HG03520 (cell line): Measurements from ENCODE around the gene GUSB.
"Not testable (repeated sequence)": the region's sequence is repeated elsewhere in the genome, so short reads cannot be mapped to it uniquely, and the experiment has no call there.

Experiments
- ATAC-seq: cut with Tn5 transposase; IDR thresholded peaks from one replicate; pipeline ENCODE4 v1.9.1; 2021; ENCODE audit warnings: mild to moderate bottlenecking, moderate library complexity; ENCODE audit not compliant: unreplicated experiment

The GUSB gene

DNA sequence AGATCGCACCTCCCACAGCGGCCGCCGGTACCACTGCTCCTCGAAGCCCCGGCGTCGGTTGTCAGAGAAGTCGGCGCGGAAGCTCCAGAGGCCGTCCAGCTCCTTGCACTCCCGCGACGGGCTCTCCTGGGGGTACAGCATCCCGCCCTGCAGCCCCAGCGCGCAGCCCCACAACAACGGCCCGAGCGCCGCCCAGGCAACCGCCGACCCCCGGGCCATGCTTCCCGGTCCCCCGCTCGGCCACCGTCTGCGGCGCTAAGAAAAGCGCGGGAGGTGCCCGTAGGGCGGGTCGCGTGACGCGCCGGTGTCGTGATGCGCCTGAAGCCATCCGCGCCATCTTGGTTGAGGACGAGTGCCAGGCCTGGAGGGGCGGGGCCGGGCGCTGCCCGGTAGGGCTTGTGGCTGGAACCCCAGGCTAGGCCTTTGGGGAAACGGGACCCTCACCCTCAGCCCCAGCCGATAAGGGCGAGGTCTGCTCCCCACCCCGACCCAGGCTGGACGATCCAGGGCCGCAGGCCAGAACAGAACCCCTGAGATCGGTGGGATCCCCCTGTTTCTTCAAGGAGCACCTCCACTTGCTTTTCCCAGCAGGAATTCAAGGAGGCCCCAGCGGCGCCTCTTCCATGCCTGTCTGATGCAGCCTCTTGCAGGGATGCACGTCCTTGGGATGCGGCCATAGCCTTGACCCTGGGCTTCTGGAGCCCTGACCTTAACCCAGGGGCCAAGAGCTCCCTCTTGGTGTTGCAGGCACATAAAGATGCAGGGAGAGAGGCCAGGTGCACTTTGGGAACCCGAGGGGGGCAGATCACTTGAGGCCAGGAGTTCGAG lies at the start of gene GUSB:
Gene GUSB (minus strand): TSS at position 249 of the 828 bp plus-strand sequence. CDS start 30 bp downstream, at position 219.
- peak; percentile 81 for ATAC-seq

GRCh38 chr7:66028342-66028741 lies 46.3 kb upstream of the GUSB start:
- ATAC-seq = not testable (repeated sequence)

GRCh38 chr7:66016131-66016461 lies 34.1 kb upstream of the GUSB start:
- no peak for ATAC-seq

GRCh38 chr7:66015440-66016130 lies 33.6 kb upstream of the GUSB start:
- no peak for ATAC-seq

GRCh38 chr7:66013938-66014337 lies 31.9 kb upstream of the GUSB start:
- ATAC-seq = no peak

DNA sequence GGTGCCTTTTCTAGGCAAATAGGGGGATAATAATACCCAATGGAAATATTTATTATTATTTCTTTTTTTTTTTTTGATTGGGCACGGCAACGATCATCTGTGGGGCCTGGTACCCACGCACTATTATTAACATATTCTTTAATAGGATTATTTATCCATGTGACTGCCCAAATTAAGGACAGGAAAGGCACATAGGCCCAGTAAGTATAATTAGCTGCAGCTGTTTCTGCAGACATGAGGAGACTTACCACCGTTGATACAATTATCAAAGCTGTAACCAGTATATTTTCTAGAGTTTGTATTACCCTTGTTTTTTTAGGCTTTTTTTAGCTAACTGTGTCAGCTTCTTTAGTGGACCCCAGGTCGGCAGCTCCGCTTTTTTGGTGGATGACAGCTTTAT lies 25.2 kb upstream of the GUSB start:
- no peak for ATAC-seq

DNA sequence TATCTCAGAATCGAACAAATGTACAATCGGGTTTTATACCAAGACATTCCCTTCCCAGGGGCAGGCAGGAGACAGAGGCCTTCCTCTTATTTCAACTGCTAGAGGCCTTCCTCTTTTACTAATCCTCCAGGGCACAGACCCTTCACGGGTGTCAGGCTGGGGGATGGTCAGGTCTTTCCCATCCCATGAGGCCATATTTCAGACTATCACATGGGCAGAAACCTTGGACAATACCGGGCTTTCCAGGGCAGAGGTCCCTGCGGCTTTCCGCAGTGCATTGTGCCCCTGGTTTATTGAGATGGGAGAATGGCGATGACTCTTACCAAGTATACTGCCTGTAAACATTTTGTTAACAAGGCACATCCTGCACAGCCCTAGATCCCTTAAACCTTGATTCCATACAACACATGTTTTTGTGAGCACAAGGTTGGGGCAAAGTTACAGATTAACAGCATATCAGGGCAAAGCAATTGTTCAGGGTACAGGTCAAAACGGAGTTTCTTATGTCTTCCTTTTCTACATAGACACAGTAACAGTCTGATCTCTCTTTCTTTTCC lies 23.2 kb upstream of the GUSB start:
- ATAC-seq = not testable (repeated sequence)

- ATAC-seq = not testable (repeated sequence)
These were observed 18.9 kb upstream of the GUSB start for GRCh38 chr7:66000823-66001417.

DNA sequence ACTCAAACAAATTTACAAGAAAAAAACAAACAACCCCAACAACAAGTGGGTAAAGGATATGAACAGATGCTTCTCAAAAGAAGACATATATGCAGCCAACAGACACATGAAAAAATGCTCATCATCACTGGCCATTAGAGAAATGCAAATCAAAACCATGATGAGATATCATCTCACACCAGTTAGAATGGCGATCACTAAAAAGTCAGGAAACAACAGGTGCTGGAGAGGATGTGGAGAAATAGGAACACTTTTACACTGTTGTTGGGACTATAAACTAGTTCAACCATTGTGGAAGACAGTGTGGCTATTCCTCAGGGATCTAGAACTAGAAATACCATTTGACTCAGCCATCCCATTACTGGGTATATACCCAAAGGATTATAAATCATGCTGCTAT lies 13.0 kb upstream of the GUSB start:
- not testable (repeated sequence) for ATAC-seq

- ATAC-seq = no peak
These were observed 10.5 kb upstream of the GUSB start for GRCh38 chr7:65992526-65992925.

GRCh38 chr7:65991829-65992228 lies 9.8 kb upstream of the GUSB start:
- not testable (repeated sequence) for ATAC-seq

GRCh38 chr7:65989694-65990080 lies 7.7 kb upstream of the GUSB start:
- no peak for ATAC-seq

DNA sequence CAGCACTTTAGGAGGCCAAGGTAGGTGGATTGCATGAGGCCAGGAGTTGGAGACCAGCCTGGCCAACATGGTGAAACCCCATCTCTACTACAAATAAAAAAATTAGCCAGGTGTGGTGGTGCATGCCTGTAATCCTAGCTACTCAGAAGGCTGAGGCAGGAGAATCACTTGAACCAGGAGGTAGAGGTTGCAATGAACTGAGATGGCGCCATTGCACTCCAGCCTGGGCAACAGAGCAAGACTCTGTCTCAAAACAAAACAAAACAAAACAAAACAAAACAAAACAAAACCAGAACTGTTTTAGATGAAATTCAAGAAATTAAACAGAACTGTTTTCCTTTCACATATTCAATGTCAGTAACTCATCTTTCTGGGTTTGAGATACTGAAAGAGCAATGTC lies 6.5 kb upstream of the GUSB start:
- not testable (repeated sequence) for ATAC-seq

- no peak for ATAC-seq
These were observed 6.1 kb upstream of the GUSB start for GRCh38 chr7:65988084-65988483.

DNA sequence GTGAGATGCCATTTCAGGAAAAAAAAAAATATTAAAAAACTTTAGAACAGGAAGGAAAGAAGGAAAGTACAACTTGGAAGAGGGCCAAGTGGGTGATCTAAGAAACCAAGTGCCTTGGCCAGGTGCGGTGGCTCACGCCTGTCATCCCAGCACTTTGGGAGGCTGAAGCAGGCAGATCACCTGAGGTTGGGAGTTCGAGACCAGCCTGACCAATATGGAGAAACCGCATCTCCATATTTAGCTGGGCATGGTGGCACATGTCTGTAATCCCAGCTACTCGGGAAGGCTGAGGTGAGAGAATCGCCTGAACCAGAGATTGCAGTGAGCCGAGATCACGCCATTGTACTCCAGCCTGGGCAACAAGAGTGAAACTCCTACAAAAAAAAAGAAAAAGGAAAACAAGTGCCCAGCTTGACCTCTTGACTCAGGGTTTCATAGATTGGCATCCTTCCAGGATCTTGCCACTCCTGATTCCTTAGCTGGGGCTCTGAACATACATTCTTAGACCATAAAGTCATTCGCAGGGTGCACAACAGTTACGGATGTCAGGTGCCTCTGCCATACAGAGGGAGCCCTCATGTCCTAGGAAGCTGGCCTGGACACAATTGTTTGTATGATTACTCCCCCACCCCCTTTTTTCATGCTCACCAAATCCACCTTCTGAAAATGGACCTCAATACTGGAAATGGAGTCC lies 2.1 kb upstream of the GUSB start:
- no peak for ATAC-seq

- ATAC-seq = peak; percentile 66
These were observed 1.3 kb downstream of the GUSB start for GRCh38 chr7:65980478-65981250.

DNA sequence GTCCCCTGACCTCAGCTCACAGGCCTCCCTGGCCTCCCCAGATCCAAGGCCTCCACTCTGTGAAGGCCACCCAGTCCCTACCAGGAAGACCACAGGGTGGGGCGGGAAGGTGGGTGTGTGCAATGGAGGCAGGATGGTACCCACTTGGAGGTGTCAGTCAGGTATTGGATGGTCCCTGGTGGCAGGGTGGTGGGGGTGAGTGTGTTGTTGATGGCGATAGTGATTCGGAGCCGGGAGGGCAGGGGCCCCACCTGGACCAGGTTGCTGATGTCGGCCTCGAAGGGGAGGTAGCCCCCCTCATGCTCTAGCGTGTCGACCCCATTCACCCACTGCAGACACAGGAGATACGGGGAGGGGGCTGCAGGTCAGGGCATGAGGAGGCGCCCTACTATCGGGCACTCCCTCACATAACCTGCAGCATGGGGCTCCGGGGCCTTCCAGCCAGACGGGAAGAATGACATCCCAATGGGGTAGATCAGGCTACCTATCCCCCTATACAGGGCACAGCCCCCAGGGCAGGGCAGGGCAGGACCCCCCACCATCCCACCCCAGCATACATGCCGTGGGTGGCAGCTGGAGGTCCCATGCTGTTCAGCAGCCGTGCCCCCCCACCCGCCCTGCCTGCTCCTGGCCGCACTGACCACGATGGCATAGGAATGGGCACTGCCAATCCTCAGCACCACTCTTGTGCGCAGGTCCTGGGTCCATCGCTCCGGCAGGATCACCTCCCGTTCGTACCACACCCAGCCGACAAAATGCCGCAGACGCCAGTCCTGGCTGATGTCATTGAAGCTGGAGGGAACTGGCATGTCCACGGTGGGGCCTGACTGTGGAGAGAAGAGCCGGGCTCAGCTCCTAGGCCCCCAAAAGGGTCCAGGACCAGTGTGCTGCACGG lies 2.2 kb downstream of the GUSB start:
- ATAC-seq = no peak

GRCh38 chr7:65978891-65979582 lies 3.0 kb downstream of the GUSB start:
- ATAC-seq = no peak
